ENCODE results near the gene MEST.

DNA sequence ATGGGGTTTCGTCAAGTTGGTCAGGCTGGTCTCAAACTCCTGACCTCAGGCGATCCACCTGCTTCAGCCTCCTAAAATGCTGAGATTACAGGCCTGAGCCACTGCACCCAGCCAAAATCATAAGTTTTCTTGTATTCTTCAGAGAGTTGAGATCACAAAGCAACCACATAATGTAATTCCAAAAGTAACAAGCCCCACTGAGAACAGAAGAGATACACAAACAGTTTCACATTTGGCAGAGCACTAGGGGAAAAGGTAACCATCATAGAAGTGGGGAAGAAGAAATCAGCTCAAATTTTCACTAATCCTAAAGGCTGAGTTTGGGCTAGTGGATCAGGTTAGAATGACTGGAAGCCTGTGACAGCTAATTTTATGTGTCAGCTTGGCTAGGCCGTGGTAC lies 45.6 kb upstream of the MEST start:
- TF ChIP-seq, protein P1, sequence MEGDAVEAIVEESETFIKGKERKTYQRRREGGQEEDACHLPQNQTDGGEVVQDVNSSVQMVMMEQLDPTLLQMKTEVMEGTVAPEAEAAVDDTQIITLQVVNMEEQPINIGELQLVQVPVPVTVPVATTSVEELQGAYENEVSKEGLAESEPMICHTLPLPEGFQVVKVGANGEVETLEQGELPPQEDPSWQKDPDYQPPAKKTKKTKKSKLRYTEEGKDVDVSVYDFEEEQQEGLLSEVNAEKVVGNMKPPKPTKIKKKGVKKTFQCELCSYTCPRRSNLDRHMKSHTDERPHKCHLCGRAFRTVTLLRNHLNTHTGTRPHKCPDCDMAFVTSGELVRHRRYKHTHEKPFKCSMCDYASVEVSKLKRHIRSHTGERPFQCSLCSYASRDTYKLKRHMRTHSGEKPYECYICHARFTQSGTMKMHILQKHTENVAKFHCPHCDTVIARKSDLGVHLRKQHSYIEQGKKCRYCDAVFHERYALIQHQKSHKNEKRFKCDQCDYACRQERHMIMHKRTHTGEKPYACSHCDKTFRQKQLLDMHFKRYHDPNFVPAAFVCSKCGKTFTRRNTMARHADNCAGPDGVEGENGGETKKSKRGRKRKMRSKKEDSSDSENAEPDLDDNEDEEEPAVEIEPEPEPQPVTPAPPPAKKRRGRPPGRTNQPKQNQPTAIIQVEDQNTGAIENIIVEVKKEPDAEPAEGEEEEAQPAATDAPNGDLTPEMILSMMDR (IDR thresholded peaks at IDR 0.05; ENCODE audit: poor library complexity, severe bottlenecking) = no peak
- TF ChIP-seq EZH2 (IDR thresholded peaks at IDR 0.05; ENCODE audit: borderline replicate concordance, insufficient read depth, low read length, poor library complexity, severe bottlenecking) = no peak
